Medulla oblongata (tissue), 1 donor: ENCODE measurements around the gene DTX3.
"Not testable (repeated sequence)": the region's sequence is repeated elsewhere in the genome, so short reads cannot be mapped to it uniquely, and the experiment has no call there.

Experiments
- DNase-seq: peaks from one replicate; pipeline ENCODE4 v3.0.0-alpha.2; 2015; ENCODE audit errors: extremely low spot score

The DTX3 gene

DNA sequence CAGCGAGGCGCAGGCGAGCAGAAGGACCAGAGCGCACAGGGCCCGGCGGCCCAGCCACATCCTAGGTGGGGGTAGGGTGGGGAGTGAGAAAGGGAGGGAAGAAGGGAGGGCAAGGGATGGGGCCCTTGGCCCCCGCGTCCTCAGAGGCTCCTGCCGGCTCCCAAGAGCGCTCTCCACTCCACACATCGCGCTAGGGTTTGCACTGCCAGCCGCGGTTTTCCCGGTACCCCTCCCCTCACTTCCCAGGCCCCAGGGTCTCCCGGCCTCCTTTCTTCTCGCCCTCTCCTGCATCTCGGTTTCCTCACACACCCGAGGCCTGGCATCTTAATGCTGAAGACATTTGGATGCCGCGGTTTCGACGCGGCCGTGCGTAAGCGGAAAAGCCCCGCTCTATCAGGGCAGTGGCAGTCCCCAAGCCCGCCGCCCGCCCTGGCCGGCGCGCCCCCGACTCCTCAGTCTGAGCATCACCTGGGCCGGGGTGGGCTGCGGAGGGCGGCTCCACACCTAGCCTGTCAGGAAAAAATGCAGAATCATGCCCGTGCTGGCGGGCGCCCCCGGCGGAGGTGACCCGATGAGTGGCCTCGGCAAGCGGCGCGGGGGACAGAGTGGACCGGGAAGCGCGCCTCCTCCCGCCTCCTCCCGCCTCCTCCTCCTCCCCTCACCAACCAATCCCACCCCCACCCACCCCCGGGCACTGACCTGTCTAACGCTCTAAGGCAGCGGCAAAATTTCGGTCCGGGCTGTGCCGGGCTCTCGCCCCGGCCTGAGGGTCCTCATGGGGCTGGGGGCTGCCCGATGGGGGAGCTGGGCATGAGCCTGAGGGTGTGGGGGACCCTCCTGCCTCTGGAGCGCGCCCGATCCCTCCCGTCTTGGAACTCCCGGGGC lies 27.7 kb downstream of the DTX3 start:
- no peak for DNase-seq

DNA sequence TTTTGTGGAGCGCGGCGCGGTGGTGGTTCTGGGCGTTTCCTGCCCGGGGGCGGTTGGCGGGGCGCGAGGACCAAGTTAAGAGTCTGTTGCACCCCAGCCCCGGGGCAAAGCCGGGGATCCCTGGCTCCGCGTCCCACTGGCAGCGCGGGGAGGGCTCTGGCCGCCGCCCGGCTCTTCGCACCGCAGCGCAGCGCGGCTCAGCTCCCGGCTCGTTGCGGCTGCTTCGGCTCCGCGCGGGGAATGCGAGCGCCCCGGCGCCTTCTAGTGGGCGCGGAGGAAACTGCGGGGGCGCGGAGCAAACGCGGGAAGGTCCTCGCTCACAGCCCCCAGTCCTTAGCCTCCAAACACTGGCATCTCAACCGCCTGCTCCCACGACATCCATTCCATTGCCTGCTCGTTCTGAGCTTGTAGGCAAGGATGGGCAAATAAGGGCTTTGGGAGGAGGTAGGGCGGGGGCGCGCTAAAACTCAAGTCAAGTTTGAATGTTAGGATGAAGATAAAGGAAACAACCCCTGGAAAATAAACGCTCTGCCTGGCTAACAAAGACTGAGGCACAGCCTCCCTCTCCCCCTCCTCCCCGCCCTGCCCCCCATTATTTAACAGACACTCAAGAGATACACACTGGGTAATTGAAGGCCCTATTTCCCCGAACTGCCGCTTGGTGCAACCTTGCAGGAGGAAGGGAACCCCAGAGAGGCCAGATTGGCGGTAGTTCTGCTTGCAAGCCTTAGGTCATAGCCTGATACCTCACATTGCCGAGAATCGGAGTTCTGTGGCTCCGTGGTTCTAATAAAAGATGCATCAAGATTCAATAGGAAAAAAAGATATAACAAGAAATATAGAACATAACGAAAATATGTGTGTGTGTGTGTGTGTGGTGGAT lies 28.6 kb downstream of the DTX3 start, which contains the start of gene B4GALNT1:
B4GALNT1 (minus strand) TSS at position 244 of the 883 bp plus-strand sequence. CDS start 1,069 bp downstream, outside the sequence.
- peak; percentile 52 for DNase-seq

DNA sequence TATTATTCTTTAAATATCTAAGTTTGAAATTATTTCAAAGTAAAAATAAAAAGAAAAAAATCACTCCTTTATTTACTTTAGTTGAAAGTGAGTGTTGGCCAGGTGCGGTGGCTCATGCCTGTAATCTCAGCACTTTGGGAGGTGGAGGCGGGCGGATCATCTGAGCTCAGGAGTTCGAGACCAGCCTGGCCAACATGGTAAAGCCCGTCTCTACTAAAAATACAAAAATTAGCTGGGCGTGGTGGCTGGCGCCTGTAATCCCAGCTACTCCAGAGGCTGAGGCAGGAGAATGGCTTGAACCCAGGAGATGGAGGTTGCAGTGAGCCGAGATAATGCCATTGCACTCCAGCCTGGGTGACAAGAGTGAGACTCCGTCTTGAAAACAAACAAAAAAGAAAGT lies 32.1 kb downstream of the DTX3 start:
- DNase-seq = not testable (repeated sequence)

DNA sequence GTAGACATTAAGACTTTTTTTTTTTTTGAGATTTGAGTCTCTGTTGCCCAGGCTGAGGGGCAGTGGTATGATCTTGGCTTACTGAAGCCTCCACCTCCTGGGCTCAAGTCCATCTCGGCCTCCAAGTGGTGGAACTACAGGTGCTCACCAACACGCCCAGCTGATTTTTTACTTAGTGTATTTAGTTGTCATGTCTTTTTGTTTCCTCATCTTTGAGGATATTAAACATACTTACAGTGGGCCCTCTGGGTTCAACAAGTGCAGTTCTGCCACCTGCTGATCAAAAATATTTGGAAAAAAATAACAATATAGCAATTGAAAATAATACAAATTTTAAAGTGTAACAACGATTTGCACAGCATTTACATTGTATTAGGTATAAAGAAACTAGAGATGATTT lies 32.7 kb downstream of the DTX3 start:
- no peak for DNase-seq

DNA sequence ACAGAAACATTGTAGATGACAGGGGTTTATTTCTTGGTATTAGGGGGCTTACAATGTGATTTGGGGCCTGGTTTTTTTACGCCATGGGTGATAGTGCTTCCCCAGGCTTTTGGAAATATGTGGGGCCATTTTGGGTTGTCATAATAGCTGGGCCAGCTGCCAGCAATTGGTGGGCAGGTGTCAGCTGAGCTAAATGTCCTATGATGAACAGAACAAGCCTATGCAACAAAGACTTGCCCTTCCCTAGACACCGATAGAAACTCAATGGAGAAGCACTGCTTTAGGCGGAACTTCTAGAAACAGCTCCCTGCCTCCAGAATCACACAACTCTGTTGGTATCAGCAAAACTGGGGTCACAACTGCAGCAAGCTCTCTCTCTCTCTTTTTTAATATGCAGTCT lies 33.5 kb downstream of the DTX3 start:
- no peak for DNase-seq

DNA sequence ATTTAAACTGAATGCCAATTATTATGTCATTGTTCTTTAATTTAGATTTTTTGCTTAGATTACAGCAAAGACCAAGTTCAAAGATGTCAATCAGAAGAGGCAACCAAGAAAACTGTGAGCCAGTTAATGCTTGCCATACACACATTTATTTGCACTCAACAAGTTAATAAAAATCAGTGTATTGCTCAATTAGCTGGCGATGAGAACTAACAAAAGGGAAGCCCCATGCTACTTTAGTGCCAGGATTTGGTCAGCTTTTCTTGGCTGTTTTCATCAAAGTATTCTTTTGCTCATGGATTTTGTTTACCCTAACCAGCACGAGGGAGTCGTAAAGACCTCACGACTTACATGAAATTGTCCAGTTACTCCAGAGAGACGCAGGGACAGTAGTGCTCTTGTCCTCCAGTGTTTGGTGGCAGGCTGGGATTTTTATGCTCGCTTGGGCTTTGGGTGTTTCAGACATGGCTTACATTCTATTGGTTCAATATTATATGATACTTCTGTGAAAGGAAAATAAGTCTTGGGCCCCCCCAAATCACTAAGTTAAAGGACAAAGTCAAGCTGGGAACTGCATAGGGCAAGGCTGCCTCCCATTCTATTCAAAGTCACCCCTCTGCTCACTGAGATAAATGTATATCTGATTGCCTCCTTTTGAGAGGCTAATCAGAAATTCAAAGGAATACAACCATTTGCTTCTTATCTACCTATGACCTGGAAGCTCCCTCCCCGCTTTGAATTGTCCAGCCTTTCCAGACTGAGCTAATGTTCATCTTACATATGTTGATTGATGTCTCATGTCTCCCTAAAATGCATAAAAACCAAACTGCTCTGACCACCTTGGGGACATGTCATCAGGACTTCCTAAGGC lies 35.8 kb downstream of the DTX3 start:
- DNase-seq = no peak

DNA sequence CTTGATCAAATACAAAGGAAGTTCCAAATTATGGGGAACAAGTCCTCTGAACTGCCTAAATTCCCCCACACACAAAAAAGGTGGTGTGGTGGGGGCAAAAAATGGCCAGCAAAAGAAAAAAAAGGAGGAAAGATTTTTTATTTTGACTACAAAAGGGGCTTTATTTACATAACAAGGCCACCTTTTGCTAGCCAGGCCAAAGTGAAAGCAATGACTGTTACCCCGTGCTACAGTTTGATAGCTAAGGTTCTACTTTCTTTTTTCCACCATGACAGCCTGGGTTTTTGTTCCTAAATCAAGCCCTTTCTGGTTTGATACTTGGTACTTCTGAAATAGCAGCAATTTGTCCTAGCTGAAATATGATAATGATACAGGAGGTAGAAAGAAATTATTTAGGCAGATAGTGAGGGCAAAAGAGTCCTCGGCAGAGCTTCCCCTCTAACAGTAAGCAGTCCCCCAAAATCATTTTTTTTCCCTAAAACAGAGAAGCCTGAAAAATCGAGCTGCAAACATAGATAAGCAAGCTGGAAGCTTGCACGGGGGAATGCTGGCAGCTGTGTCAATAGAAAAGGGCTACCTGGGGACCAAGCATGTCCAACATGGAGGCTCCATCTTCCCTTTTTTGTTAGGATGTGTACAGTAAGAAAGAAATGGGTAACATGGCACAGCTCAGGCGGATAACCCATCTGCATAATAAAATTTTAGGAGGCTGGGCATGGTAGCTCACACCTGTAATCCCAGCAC lies 37.2 kb downstream of the DTX3 start:
- DNase-seq = no peak

DNA sequence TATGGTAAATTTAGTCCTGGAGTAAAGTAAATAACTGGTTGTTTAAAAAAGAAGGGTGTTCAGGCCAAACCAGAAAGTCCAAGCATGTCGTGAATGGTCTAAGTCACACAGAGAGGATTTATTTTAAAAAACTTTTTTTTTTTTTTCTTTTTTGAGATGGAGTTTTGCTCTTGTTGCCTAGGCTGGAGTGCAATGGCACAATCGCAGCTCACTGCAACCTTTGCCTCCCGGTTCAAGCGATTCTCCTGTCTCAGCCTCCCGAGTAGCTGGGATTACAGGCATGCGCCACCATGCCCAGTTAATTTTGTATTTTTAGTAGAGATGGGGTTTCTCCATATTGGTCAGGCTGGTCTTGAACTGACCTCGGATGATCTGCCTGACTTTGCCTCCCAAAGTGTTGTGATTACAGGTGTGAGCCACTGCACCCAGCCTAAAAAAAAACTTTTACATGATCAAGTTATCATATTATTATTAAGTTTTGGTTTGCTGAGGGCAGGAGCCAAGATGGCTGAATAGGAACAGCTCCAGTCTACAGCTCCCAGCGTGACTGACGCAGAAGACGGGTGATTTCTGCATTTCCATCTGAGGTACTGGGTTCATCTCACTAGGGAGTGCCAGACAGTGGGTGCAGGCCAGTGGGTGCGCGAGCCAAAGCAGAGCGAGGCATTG lies 41.5 kb downstream of the DTX3 start:
- DNase-seq = not testable (repeated sequence)

DNA sequence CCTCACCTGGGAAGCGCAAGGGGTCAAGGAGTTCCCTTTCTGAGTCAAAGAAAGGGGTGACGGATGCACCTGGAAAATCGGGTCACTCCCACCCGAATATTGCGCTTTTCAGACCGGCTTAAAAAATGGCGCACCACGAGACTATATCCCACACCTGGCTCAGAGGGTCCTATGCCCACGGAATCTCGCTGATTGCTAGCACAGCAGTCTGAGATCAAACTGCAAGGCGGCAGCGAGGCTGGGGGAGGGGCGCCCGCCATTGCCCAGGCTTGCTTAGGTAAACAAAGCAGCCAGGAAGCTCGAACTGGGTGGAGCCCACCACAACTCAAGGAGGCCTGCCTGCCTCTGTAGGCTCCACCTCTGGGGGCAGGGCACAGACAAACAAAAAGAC lies 42.0 kb downstream of the DTX3 start:
- not testable (repeated sequence) for DNase-seq

DNA sequence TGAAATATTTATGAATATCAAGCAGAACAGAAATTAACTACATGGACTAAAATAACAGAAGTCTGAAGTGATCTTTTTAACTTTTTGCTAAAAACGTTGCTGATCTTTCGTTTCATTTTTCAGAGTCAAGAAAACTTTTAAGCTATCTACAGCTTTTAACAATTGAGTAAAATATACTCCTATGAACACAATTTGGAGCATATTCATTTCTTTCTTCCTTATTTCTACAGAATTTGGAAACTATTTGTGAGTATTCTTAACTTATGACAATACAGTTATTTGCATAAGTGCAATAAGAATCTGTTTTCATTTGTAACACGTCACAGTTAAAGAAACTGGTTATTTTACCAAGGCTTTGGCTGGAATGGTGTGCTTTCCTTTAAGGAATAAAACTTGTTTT lies 49.4 kb downstream of the DTX3 start:
- DNase-seq = no peak

DNA sequence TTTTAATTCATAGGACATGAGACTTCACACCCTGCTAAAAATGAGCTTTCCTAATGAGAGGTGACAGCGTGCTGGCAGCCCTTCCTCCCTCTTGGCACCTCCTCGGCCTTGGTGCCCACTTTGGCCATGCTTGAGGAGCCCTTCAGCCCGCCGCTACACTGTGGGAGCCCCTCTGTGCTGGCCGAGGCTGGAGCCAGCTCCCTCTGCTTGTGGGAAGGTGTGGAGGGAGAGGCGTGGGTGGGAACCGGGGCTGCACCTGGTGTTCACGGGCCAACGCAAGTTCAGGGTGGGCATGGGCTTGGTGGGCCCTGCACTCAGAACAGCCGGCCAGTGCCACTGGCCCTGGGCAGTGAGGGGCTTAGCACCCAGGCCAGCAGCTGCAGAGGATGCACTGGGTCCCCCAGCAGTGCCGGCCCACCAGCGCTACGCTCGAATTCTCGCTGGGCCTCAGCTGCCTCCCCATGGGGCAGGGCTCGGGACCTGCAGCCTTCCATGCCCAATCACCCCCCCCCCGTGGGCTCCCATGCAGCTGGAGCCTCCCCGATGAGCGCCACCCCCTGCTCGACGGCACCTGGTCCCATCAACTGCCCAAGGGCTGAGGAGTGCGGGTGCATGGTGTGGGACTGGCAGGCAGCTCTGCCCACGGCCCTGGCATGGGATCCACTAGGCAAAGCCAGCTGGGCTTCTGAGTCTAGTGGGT lies 51.1 kb downstream of the DTX3 start:
- DNase-seq = no peak

DNA sequence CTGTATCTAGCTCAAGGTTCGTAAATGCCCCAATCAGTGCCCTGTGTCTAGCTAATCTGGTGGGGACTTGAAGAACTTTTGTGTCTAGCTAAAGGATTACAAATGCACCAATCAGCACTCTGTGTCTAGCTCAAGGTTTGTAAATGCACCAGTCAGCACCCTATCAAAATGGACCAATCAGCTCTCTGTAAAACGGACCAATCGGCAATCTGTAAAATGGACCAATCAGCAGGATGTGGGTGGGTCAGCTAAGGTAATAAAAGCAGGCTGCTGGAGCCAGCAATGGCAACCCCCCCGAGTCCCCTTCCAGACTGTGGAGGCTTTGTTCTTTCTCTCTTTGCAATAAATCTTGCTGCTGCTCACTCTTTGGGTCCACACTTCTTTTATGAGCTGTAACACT lies 51.8 kb downstream of the DTX3 start:
- DNase-seq = not testable (repeated sequence)

DNA sequence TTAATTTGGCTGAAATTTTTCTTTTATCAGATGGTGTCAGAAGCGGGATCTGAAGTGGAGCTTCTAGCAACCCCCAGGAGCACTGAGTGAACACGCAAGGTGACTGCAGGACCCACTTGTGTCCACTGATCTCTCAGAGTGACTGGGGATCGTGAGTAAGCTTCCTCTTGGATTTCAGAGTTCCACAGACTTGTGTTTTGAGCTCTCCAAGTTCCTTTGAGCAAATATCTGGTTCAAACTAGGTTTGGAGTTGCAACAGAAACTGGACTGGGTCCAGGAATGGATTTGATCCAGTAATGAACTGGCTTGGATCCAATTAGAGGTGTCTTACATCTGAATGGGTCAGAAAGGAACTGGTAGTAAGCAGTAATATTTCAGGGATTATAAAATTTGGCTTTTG lies 53.1 kb downstream of the DTX3 start:
- peak; percentile 15 for DNase-seq

DNA sequence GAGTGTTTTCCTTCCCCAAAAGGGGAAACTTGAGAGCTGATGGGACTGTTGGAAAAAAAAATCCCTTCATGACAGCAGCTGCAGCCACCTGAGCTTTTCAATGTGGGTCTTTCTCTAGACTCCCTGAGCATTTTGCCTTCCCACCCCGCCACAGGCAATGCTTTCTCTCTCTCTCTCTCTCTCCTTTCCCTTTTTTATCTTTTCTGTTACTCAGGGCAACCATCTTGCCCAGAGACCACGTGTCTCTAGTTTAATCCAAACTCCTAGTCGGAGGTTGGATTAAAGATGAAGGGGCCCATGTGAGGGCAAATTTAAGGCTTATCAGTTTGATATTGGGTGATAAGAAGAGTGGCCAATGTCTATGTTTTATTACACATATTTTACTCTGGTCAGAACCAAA lies 54.3 kb downstream of the DTX3 start:
- DNase-seq = no peak
